WTC11 (cell line): ENCODE measurements around the gene ARHGEF10L. TPM values are rescaled to one million over a fixed set of nuclear protein-coding genes. Genes with fewer than 3 reads are reported as not detected.

Experiments
- ATAC-seq: fragments of 200-7000 bp; cut with Tn5 transposase; 2 replicates; pipeline ENCODE4 v1.10.0; 2021; ENCODE audit warnings: mild to moderate bottlenecking, moderate library complexity
- CTCF ChIA-PET: fragments of 300-600 bp; sonication (Branson Sonifier 250); formaldehyde crosslinking; loops from one replicate; lab custom pipeline; 2021; ENCODE audit warnings: antibody characterized with exemption; lab: Charles Lee
- POLR2A ChIA-PET: fragments of 350-600 bp; sonication (Branson Sonifier 250); formaldehyde crosslinking; loops from one replicate; lab custom pipeline; 2021; ENCODE audit warnings: antibody characterized with exemption; lab: Charles Lee
- DNase-seq: peaks from one replicate; pipeline ENCODE4 v3.0.0; 2021; ENCODE audit warnings: low spot score
- H3K27ac Mint-ChIP-seq: 2 replicates; pipeline ENCODE4 v1.8.0; 2021; ENCODE audit warnings: mixed read lengths
- H3K27me3 Mint-ChIP-seq: 2 replicates; pipeline ENCODE4 v1.8.0; 2021; ENCODE audit warnings: low read depth, mild to moderate bottlenecking, moderate library complexity, mixed read lengths
- H3K36me3 Mint-ChIP-seq: 2 replicates; pipeline ENCODE4 v1.8.0; 2021; ENCODE audit warnings: mixed read lengths
- H3K4me1 Mint-ChIP-seq: 2 replicates; pipeline ENCODE4 v1.8.0; 2022; ENCODE audit warnings: mixed read lengths
- H3K4me3 Mint-ChIP-seq: 2 replicates; pipeline ENCODE4 v1.8.0; 2021; ENCODE audit warnings: mild to moderate bottlenecking, moderate library complexity, mixed read lengths
- H3K9me3 Mint-ChIP-seq: 2 replicates; pipeline ENCODE4 v1.8.0; 2021; ENCODE audit warnings: mixed read lengths
- CREM ChIP-seq: sonication (generic); formaldehyde crosslinking; IDR thresholded peaks from 2 replicates; pipeline ENCODE4 v1.8.1; 2022; ENCODE audit warnings: mild to moderate bottlenecking, missing genetic modification reagents, moderate library complexity
- E2F1 ChIP-seq: sonication (generic); formaldehyde crosslinking; IDR thresholded peaks from 2 replicates; pipeline ENCODE4 v1.8.0; 2022; ENCODE audit warnings: mild to moderate bottlenecking, missing genetic modification reagents
- ELF4 ChIP-seq: sonication (generic); formaldehyde crosslinking; IDR thresholded peaks from 2 replicates; pipeline ENCODE4 v1.8.1; 2022; ENCODE audit warnings: low read depth, mild to moderate bottlenecking, moderate library complexity, missing genetic modification reagents
- EMX1 ChIP-seq: fragments of 250-450 bp; sonication (Bioruptor Pico); IDR thresholded peaks from 2 replicates; pipeline ENCODE4 v1.8.0; 2021; ENCODE audit warnings: mild to moderate bottlenecking
- ESRRA ChIP-seq: sonication (generic); formaldehyde crosslinking; IDR thresholded peaks from 2 replicates; pipeline ENCODE4 v1.8.1; 2022; ENCODE audit warnings: mild to moderate bottlenecking, missing genetic modification reagents, borderline replicate concordance
- ETV6 ChIP-seq: sonication (generic); formaldehyde crosslinking; IDR thresholded peaks from 2 replicates; pipeline ENCODE4 v1.8.1; 2022; ENCODE audit warnings: mild to moderate bottlenecking, missing genetic modification reagents
- GRHL2 ChIP-seq: fragments of 250-450 bp; sonication (Bioruptor Pico); IDR thresholded peaks from 2 replicates; pipeline ENCODE4 v1.8.0; 2022; ENCODE audit warnings: mild to moderate bottlenecking, moderate library complexity; ENCODE audit not compliant: insufficient replicate concordance, severe bottlenecking
- GTF2I ChIP-seq: fragments of 250-450 bp; sonication (Bioruptor Pico); conservative IDR thresholded peaks from 2 replicates; pipeline ENCODE4 v1.4.0; 2021; ENCODE audit warnings: mild to moderate bottlenecking
- JUN ChIP-seq: sonication (generic); formaldehyde crosslinking; IDR thresholded peaks from 2 replicates; pipeline ENCODE4 v1.8.0; 2023; ENCODE audit warnings: mild to moderate bottlenecking, missing genetic modification reagents
- KAT7 ChIP-seq: sonication (generic); formaldehyde crosslinking; IDR thresholded peaks from 2 replicates; pipeline ENCODE4 v1.8.1; 2023; ENCODE audit warnings: missing genetic modification reagents, mild to moderate bottlenecking, borderline replicate concordance
- NFATC4 ChIP-seq: fragments of 250-450 bp; sonication (Bioruptor Pico); IDR thresholded peaks from 2 replicates; pipeline ENCODE4 v1.9.0; 2021; ENCODE audit warnings: mild to moderate bottlenecking
- NFE2L1 ChIP-seq: sonication (generic); formaldehyde crosslinking; IDR thresholded peaks from 2 replicates; pipeline ENCODE4 v1.8.1; 2023; ENCODE audit warnings: missing genetic modification reagents
- NFYB ChIP-seq: sonication (generic); formaldehyde crosslinking; conservative IDR thresholded peaks from 2 replicates; pipeline ENCODE4 v1.8.0; 2022; ENCODE audit warnings: low read depth, missing genetic modification reagents
- NR2C2 ChIP-seq: sonication (generic); formaldehyde crosslinking; IDR thresholded peaks from 2 replicates; pipeline ENCODE4 v1.8.0; 2022; ENCODE audit warnings: mild to moderate bottlenecking, missing genetic modification reagents
- PREB ChIP-seq: sonication (generic); formaldehyde crosslinking; IDR thresholded peaks from 2 replicates; pipeline ENCODE4 v1.8.1; 2022; ENCODE audit warnings: mild to moderate bottlenecking, missing genetic modification reagents, moderate library complexity, borderline replicate concordance
- PRRX2 ChIP-seq: fragments of 250-450 bp; sonication (Bioruptor Pico); IDR thresholded peaks from 2 replicates; pipeline ENCODE4 v1.8.0; 2021; ENCODE audit warnings: mild to moderate bottlenecking
- RORB ChIP-seq: fragments of 250-450 bp; sonication (Bioruptor Pico); IDR thresholded peaks from 2 replicates; pipeline ENCODE4 v1.9.0; 2021; ENCODE audit warnings: mild to moderate bottlenecking
- STAT6 ChIP-seq: sonication (generic); formaldehyde crosslinking; conservative IDR thresholded peaks from 2 replicates; pipeline ENCODE4 v1.8.1; 2023; ENCODE audit warnings: mild to moderate bottlenecking, low read depth, missing genetic modification reagents, moderate library complexity
- TEAD1 ChIP-seq: sonication (generic); formaldehyde crosslinking; IDR thresholded peaks from 2 replicates; pipeline ENCODE4 v1.8.0; 2022; ENCODE audit warnings: mild to moderate bottlenecking, missing genetic modification reagents
- ZBTB43 ChIP-seq: sonication (generic); formaldehyde crosslinking; IDR thresholded peaks from 2 replicates; pipeline ENCODE4 v1.8.1; 2023; ENCODE audit warnings: mild to moderate bottlenecking, missing genetic modification reagents
- ZNF281 ChIP-seq: sonication (generic); formaldehyde crosslinking; IDR thresholded peaks from 2 replicates; pipeline ENCODE4 v1.8.0; 2023; ENCODE audit warnings: mild to moderate bottlenecking, missing genetic modification reagents
- ZNF423 ChIP-seq: fragments of 250-450 bp; sonication (Bioruptor Pico); IDR thresholded peaks from 2 replicates; pipeline ENCODE4 v2.1.2; 2022; ENCODE audit warnings: mild to moderate bottlenecking, moderate library complexity
- ZNF512 ChIP-seq: sonication (generic); formaldehyde crosslinking; IDR thresholded peaks from 2 replicates; pipeline ENCODE4 v1.8.1; 2022; ENCODE audit warnings: missing genetic modification reagents, borderline replicate concordance
- ZNF671 ChIP-seq: fragments of 250-450 bp; sonication (Bioruptor Pico); IDR thresholded peaks from 2 replicates; pipeline ENCODE4 v1.8.0; 2021; ENCODE audit warnings: mild to moderate bottlenecking
- total RNA-seq: library from RNA; stranded (reverse); gene quantifications from 3 replicates; pipeline ENCODE4 v1.2.3, GENCODE V29; 2021

The ARHGEF10L gene
- total RNA-seq, 1 experiment from 2014 or later, result 34.4 TPM

- H3K4me1 Mint-ChIP-seq, result no peaks in the 10 kb centered on the region
- ATAC-seq, result no peak
- TF ChIP-seq KAT7 (CRISPR knock-in tag), result no peak
- TF ChIP-seq EMX1 (CRISPR knock-in tag), result no peak
- TF ChIP-seq PRRX2 (CRISPR knock-in tag), result no peak
- TF ChIP-seq PREB, result no peak
- no peak for TF ChIP-seq E2F1 (CRISPR knock-in tag)
- TF ChIP-seq ELF4 (CRISPR knock-in tag), result no peak
- no peak for TF ChIP-seq ZBTB43
- no peak for TF ChIP-seq TEAD1 (CRISPR knock-in tag)
- TF ChIP-seq ETV6 (CRISPR knock-in tag), result no peak
- TF ChIP-seq ZNF671 (CRISPR knock-in tag), result no peak
- no peak for TF ChIP-seq ESRRA (CRISPR knock-in tag)
- no peak for TF ChIP-seq GTF2I (CRISPR knock-in tag)
- no peak for TF ChIP-seq GRHL2 (CRISPR knock-in tag)
- no peak for TF ChIP-seq RORB (CRISPR knock-in tag)
- TF ChIP-seq NFE2L1 (CRISPR knock-in tag), result no peak
- no peak for TF ChIP-seq ZNF281
- TF ChIP-seq, all 79 proteins: peak for 0
- peaks cover 2% of the 10 kb centered on the region; the same call in 1 of the 2 replicates for H3K27me3 Mint-ChIP-seq
- H3K4me3 Mint-ChIP-seq, result no peak overlapping the region
- ChIA-PET CTCF (interaction anchor here (0.6 to 3.1 kb wide), 5 partner anchors 20 to 97 kb away, joined by 4 to 9 read pairs (median 7); no protein-coding TSS in a partner anchor), POLR2A (no interaction called here)
- no peak overlapping the region for H3K27ac Mint-ChIP-seq
- H3K36me3 Mint-ChIP-seq, result no peaks in the 10 kb centered on the region
- H3K9me3 Mint-ChIP-seq, result no peaks in the 10 kb centered on the region
- DNase-seq, result no peak
Measured at GRCh38 chr1:17510138-17510537, 29.4 kb upstream of the ARHGEF10L start.

- ChIA-PET POLR2A (interaction anchor here (0.5 kb wide), 1 partner anchor 72 kb away, joined by 3 read pairs; no protein-coding TSS in a partner anchor), CTCF (interaction anchor here (1.3 to 3.1 kb wide), 3 partner anchors 9 to 96 kb away, joined by 4 to 9 read pairs (median 9); no protein-coding TSS in a partner anchor)
- peaks cover 7% of the 10 kb centered on the region for H3K4me1 Mint-ChIP-seq
- TF ChIP-seq ZNF512 (CRISPR knock-in tag) (no peak), JUN (no peak), ZNF423 (CRISPR knock-in tag) (no peak), GTF2I (CRISPR knock-in tag) (no peak), NR2C2 (no peak), ELF4 (CRISPR knock-in tag) (no peak), NFYB (CRISPR knock-in tag) (no peak), NFATC4 (CRISPR knock-in tag) (no peak), STAT6 (CRISPR knock-in tag) (no peak), CREM (CRISPR knock-in tag) (no peak)
Measured at GRCh38 chr1:17511188-17511587, 28.3 kb upstream of the ARHGEF10L start.

More at GRCh38 chr1:17511188-17511587, 28.3 kb upstream of the ARHGEF10L start:
- H3K4me3 Mint-ChIP-seq, result no peak overlapping the region
- H3K27me3 Mint-ChIP-seq, result peaks cover 2% of the 10 kb centered on the region; the same call in 1 of the 2 replicates
- H3K9me3 Mint-ChIP-seq, result no peaks in the 10 kb centered on the region
- H3K36me3 Mint-ChIP-seq, result no peaks in the 10 kb centered on the region
- DNase-seq (no peak), ATAC-seq (no peak)
- no peak overlapping the region for H3K27ac Mint-ChIP-seq
